ENCODE measurements around the gene HPCA.

The HPCA gene

DNA sequence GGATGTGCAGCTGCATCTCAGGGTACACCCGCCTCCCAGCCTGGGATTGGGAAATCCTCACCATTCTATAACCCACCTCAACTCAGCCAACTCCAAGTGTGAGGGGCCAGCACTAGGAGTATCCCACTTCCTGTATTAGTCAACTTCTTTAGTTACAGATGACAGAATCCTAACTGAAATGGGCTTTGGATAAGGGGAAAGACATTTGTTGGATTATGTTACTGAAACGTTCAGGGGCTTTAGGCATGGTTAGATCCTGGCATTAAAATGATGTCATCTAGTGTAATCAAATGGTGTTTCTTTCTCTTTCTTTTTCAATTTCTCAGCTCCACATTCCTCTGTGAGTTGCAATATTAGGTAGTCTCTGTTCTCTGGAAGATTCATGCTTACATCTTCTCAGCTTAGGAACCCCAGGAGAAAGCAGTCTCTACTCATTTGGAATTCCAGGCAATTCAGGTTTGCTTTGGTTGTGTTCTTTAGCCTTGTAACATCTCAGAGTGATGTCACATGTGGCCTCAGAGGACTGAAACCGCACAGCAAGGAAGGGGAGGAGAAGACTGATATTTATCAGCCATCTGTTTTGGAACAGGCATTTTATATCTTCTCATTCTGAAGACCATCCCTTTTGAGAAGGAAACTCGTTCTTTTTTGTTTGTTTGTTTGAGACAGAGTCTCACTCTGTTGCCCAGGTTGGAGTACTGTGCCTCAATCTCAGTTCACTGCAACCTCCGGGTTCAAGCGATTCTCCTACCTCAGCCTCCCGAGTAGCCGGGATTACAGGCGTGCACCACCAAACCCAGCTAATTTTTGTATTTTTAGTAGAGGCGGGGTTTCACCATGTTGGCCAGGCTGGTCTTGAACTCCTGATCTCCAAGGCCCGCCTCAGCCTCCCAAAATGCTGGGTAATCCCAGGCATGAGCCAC is 33.8 kb downstream of the HPCA start:
- no peak for TF ChIP-seq CTCF (IDR thresholded peaks at IDR 0.05; ENCODE audit: low read depth, low read length, missing control alignments)
- in situ Hi-C loops (cut with HindIII; ENCODE audit: low sequenced_read_pairs), result no loop called here
- peak; percentile 53 for DNase-seq (ENCODE audit: low read depth)
- H3K4me3 ChIP-seq (ENCODE audit: low read depth, low read length), result no peak overlapping the region

- TF ChIP-seq CTCF (IDR thresholded peaks at IDR 0.05; ENCODE audit: low read depth, low read length, missing control alignments), result no peak
- no peak overlapping the region for H3K4me3 ChIP-seq (ENCODE audit: low read depth, low read length)
- in situ Hi-C loops (cut with HindIII; ENCODE audit: low sequenced_read_pairs), result no loop called here
- no peak for DNase-seq (ENCODE audit: low read depth)
Observed at GRCh38 chr1:32920833-32921232, 34.5 kb downstream of the HPCA start.

DNA sequence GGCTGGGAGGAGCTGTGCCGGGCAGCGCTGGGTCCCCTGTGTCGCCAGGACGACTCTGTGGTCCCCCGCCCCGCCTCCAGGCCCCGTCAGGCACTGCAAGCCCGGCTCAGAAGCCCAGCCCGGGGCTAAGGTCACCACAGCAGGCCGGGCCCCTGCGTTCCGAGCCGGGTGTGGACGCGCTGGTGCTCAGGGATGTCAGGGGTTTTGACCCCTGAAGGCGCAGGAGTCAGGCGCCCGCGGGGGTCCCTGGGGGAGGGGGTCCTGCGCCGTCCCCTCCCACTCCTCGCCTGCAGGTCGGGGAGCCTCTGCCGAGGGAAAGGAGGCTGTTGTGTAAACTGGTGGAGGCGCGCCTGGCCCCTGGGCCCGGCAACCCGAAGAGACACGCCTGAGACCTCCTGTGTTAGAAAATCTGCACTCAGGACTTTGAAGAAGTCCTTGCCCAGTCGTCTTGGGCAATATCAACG is 38.6 kb downstream of the HPCA start:
- no peak overlapping the region for H3K4me3 ChIP-seq (ENCODE audit: low read depth, low read length)
- no peak for TF ChIP-seq CTCF (IDR thresholded peaks at IDR 0.05; ENCODE audit: low read depth, low read length, missing control alignments)
- in situ Hi-C loops (cut with HindIII; ENCODE audit: low sequenced_read_pairs), result no loop called here
- DNase-seq (ENCODE audit: low read depth), result no peak

- no peak for DNase-seq (ENCODE audit: low read depth)
- no peak overlapping the region for H3K4me3 ChIP-seq (ENCODE audit: low read depth, low read length)
- no peak for TF ChIP-seq CTCF (IDR thresholded peaks at IDR 0.05; ENCODE audit: low read depth, low read length, missing control alignments)
- in situ Hi-C loops (cut with HindIII; ENCODE audit: low sequenced_read_pairs), result no loop called here
Observed at GRCh38 chr1:32925403-32926162, 39.3 kb downstream of the HPCA start.

- H3K4me3 ChIP-seq (ENCODE audit: low read depth, low read length), result no peak overlapping the region
- DNase-seq (ENCODE audit: low read depth), result no peak
- in situ Hi-C loops (cut with HindIII; ENCODE audit: low sequenced_read_pairs), result no loop called here
- no peak for TF ChIP-seq CTCF (IDR thresholded peaks at IDR 0.05; ENCODE audit: low read depth, low read length, missing control alignments)
Observed at GRCh38 chr1:32926562-32926961, 40.3 kb downstream of the HPCA start.

- no peak overlapping the region for H3K4me3 ChIP-seq (ENCODE audit: low read depth, low read length)
- no peak for TF ChIP-seq CTCF (IDR thresholded peaks at IDR 0.05; ENCODE audit: low read depth, low read length, missing control alignments)
- no peak for DNase-seq (ENCODE audit: low read depth)
- in situ Hi-C loops (cut with HindIII; ENCODE audit: low sequenced_read_pairs), result no loop called here
Observed at GRCh38 chr1:32927441-32927840, 41.1 kb downstream of the HPCA start.
